ENCODE results near the gene ATG4A. TPM values are rescaled to one million over a fixed set of nuclear protein-coding genes. Genes with fewer than 3 reads are reported as not detected.

ATG4A gene
- total and polyA plus RNA-seq, 2 of the 8 experiments (the other 6 are each of a cell fraction or from before 2014, with no cell fraction given): 1.2 to 2.0 TPM

DNA sequence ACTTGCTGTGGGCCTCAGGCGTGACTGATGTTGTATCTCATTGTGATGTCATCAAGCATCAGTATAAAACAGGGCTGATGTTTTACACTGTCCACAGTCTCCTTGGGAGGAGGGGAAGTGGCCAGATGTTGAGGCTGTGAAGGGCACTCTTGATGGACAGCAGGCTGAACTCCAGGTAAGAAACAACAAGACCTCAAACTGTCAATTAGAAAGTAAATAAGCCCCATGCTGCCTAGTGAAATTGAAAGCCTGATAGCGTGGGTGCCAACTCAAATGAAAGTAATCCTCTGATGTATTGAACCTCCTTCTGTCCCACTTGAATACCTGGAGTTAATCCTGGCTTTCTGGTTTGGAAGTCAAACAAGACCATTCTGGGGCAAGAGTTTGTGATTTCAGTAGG, 27.0 kb upstream of the ATG4A start (continued):
- TF ChIP-seq, protein P1, sequence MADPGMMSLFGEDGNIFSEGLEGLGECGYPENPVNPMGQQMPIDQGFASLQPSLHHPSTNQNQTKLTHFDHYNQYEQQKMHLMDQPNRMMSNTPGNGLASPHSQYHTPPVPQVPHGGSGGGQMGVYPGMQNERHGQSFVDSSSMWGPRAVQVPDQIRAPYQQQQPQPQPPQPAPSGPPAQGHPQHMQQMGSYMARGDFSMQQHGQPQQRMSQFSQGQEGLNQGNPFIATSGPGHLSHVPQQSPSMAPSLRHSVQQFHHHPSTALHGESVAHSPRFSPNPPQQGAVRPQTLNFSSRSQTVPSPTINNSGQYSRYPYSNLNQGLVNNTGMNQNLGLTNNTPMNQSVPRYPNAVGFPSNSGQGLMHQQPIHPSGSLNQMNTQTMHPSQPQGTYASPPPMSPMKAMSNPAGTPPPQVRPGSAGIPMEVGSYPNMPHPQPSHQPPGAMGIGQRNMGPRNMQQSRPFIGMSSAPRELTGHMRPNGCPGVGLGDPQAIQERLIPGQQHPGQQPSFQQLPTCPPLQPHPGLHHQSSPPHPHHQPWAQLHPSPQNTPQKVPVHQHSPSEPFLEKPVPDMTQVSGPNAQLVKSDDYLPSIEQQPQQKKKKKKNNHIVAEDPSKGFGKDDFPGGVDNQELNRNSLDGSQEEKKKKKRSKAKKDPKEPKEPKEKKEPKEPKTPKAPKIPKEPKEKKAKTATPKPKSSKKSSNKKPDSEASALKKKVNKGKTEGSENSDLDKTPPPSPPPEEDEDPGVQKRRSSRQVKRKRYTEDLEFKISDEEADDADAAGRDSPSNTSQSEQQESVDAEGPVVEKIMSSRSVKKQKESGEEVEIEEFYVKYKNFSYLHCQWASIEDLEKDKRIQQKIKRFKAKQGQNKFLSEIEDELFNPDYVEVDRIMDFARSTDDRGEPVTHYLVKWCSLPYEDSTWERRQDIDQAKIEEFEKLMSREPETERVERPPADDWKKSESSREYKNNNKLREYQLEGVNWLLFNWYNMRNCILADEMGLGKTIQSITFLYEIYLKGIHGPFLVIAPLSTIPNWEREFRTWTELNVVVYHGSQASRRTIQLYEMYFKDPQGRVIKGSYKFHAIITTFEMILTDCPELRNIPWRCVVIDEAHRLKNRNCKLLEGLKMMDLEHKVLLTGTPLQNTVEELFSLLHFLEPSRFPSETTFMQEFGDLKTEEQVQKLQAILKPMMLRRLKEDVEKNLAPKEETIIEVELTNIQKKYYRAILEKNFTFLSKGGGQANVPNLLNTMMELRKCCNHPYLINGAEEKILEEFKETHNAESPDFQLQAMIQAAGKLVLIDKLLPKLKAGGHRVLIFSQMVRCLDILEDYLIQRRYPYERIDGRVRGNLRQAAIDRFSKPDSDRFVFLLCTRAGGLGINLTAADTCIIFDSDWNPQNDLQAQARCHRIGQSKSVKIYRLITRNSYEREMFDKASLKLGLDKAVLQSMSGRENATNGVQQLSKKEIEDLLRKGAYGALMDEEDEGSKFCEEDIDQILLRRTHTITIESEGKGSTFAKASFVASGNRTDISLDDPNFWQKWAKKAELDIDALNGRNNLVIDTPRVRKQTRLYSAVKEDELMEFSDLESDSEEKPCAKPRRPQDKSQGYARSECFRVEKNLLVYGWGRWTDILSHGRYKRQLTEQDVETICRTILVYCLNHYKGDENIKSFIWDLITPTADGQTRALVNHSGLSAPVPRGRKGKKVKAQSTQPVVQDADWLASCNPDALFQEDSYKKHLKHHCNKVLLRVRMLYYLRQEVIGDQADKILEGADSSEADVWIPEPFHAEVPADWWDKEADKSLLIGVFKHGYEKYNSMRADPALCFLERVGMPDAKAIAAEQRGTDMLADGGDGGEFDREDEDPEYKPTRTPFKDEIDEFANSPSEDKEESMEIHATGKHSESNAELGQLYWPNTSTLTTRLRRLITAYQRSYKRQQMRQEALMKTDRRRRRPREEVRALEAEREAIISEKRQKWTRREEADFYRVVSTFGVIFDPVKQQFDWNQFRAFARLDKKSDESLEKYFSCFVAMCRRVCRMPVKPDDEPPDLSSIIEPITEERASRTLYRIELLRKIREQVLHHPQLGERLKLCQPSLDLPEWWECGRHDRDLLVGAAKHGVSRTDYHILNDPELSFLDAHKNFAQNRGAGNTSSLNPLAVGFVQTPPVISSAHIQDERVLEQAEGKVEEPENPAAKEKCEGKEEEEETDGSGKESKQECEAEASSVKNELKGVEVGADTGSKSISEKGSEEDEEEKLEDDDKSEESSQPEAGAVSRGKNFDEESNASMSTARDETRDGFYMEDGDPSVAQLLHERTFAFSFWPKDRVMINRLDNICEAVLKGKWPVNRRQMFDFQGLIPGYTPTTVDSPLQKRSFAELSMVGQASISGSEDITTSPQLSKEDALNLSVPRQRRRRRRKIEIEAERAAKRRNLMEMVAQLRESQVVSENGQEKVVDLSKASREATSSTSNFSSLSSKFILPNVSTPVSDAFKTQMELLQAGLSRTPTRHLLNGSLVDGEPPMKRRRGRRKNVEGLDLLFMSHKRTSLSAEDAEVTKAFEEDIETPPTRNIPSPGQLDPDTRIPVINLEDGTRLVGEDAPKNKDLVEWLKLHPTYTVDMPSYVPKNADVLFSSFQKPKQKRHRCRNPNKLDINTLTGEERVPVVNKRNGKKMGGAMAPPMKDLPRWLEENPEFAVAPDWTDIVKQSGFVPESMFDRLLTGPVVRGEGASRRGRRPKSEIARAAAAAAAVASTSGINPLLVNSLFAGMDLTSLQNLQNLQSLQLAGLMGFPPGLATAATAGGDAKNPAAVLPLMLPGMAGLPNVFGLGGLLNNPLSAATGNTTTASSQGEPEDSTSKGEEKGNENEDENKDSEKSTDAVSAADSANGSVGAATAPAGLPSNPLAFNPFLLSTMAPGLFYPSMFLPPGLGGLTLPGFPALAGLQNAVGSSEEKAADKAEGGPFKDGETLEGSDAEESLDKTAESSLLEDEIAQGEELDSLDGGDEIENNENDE (IDR thresholded peaks at IDR 0.05; ENCODE audit: insufficient replicate concordance, low read length): no peak
- TF ChIP-seq ZNF274 (IDR thresholded peaks at IDR 0.05; ENCODE audit: borderline replicate concordance, extremely low read depth, low read length) (no peak), FOSL1 (IDR thresholded peaks at IDR 0.05; ENCODE audit: insufficient read depth, low read depth, low read length) (no peak), CHD2 (IDR thresholded peaks at IDR 0.05; ENCODE audit: low read length) (no peak), GTF2F1 (IDR thresholded peaks at IDR 0.05; ENCODE audit: borderline replicate concordance, low read depth, low read length) (no peak), MAFK (IDR thresholded peaks at IDR 0.05; ENCODE audit: low read depth, low read length) (no peak), CEBPB (IDR thresholded peaks at IDR 0.05; ENCODE audit: low read depth, low read length) (no peak), ASH2L (IDR thresholded peaks at IDR 0.05; ENCODE audit: low read length) (no peak), CTBP2 (IDR thresholded peaks at IDR 0.05; ENCODE audit: borderline replicate concordance, insufficient read depth, insufficient read length, low read length) (no peak)

All from H1 (cell line).